ENCODE results near the gene ADAP1. TPM values are rescaled to one million over a fixed set of nuclear protein-coding genes. Genes with fewer than 3 reads are reported as not detected.

ADAP1 gene
- total RNA-seq, 1 experiment from 2014 or later: 34.0 TPM

GRCh38 chr7:896346-897075 is 58.0 kb downstream of the ADAP1 start:
- CTCF ChIA-PET: no interaction called here

More at GRCh38 chr7:896346-897075, 58.0 kb downstream of the ADAP1 start:
- POLR2A ChIA-PET: no interaction called here
- no TSS peak for BruUV-seq (replicated peaks)
- peaks cover 6 to 23% of the 10 kb centered on the region in 2 experiments; a peak in 3 of 4 replicates for H3K36me3 ChIP-seq (ENCODE audit: control insufficient read depth in 1 of 2, insufficient read depth in 2 of 2, low read length in 2 of 2)
- RAD21 ChIA-PET (ENCODE audit: low non-redundant PET in 1 of 2, low total read pairs in 2 of 2, uncharacterized antibody in 2 of 2, unreplicated experiment in 2 of 2): no interaction called here
- H3K4me1 ChIP-seq (ENCODE audit: control insufficient read depth in 1 of 2, insufficient read depth in 2 of 2, low read length in 2 of 2): peaks cover 4 to 5% of the 10 kb centered on the region in 2 experiments; a peak in 3 of 4 replicates
- no peak overlapping the region for H3K4me2 ChIP-seq (ENCODE audit: low read length)
- TF ChIP-seq SP1 (IDR thresholded peaks at IDR 0.05; ENCODE audit: low read depth) (no peak), SRF (IDR thresholded peaks at IDR 0.05; ENCODE audit: low read depth) (no peak), SIN3A (IDR thresholded peaks at IDR 0.05; ENCODE audit: low read depth) (no peak), ZFX (IDR thresholded peaks at IDR 0.05) (no peak), YY1 (IDR thresholded peaks at IDR 0.05; ENCODE audit: extremely low read depth, insufficient replicate concordance, low read depth, low read length) (no peak), MAX (IDR thresholded peaks at IDR 0.05) (no peak), ATF3 (IDR thresholded peaks at IDR 0.05) (no peak), RAD21 (IDR thresholded peaks at IDR 0.05; ENCODE audit: low read depth) (no peak), CEBPB (IDR thresholded peaks at IDR 0.05; ENCODE audit: low read depth) (no peak), ELF1 (IDR thresholded peaks at IDR 0.05; ENCODE audit: borderline replicate concordance, low read depth) (no peak), ZBTB33 (IDR thresholded peaks at IDR 0.05; ENCODE audit: extremely low read depth, insufficient replicate concordance, low read length) (no peak), ZNF274 (IDR thresholded peaks at IDR 0.05; ENCODE audit: low read depth, low read length) (no peak), JUND (IDR thresholded peaks at IDR 0.05) (no peak), CBX3 (IDR thresholded peaks at IDR 0.05; ENCODE audit: low read depth) (no peak), POLR2A (IDR thresholded peaks at IDR 0.05; ENCODE audit: borderline replicate concordance, extremely low read depth, insufficient read depth, insufficient read length) (no peak), EZH2phosphoT487 (IDR thresholded peaks at IDR 0.05; ENCODE audit: borderline replicate concordance) (no peak), EZH2 (IDR thresholded peaks at IDR 0.05) (no peak), TCF7L2 (IDR thresholded peaks at IDR 0.05; ENCODE audit: borderline replicate concordance, extremely low read depth, insufficient read depth, insufficient read length) (no peak), REST (IDR thresholded peaks at IDR 0.05; ENCODE audit: low read depth) (no peak), FOSL1 (IDR thresholded peaks at IDR 0.05; ENCODE audit: low read depth) (no peak)
- H3K9ac ChIP-seq (ENCODE audit: low read length): no peak overlapping the region
- H4K20me1 ChIP-seq (ENCODE audit: insufficient read depth): no peaks in the 10 kb centered on the region
- no peaks in the 10 kb centered on the region for H3K27me3 ChIP-seq (ENCODE audit: insufficient read depth, low read length)
- no peak overlapping the region for H3K4me3 ChIP-seq (replicated peaks in 1 of 2; ENCODE audit: low read depth in 1 of 2, low read length in 2 of 2)
- ATAC-seq (no peak), DNase-seq (ENCODE audit: low read depth, low spot score) (no peak)
- H3K79me2 ChIP-seq (ENCODE audit: insufficient read depth, low read length): no peaks in the 10 kb centered on the region
- intact Hi-C loops (cut with micrococcal nuclease): no loop called here
- H2AFZ ChIP-seq (ENCODE audit: low read depth, low read length, poor library complexity, severe bottlenecking): no peak overlapping the region
- no peaks in the 10 kb centered on the region for H3K9me2 ChIP-seq (ENCODE audit: insufficient read depth)
- no peaks in the 10 kb centered on the region for H3K9me3 ChIP-seq (ENCODE audit: control insufficient read depth in 1 of 2, insufficient read depth in 1 of 2, low read depth in 1 of 2, low read length in 2 of 2)
- no peak overlapping the region for H3K27ac ChIP-seq (ENCODE audit: low read depth, low read length)
